Hepatocyte (in vitro differentiated cells): Measurements from ENCODE around the gene SLCO3A1. TPM values are rescaled to one million over a fixed set of nuclear protein-coding genes. Genes with fewer than 3 reads are reported as not detected.

Source experiments
- DNase-seq: peaks from one replicate; pipeline ENCODE4 v3.0.0-alpha.2; 2016; ENCODE audit warnings: low spot score
- H2AFZ ChIP-seq: fragments of 200-600 bp; sonication (generic); 2 replicates; pipeline ENCODE4 v1.6.0; 2016; ENCODE audit warnings: antibody characterized with exemption, mild to moderate bottlenecking
- H3K27ac ChIP-seq: fragments of 200-600 bp; sonication (generic); 2 replicates; pipeline ENCODE4 v1.5.1; 2016; ENCODE audit warnings: mild to moderate bottlenecking
- H3K27me3 ChIP-seq: fragments of 200-600 bp; sonication (generic); 2 replicates; pipeline ENCODE4 v1.6.1; 2016
- H3K36me3 ChIP-seq: fragments of 200-600 bp; sonication (generic); replicated peaks from 2 replicates; pipeline ENCODE4 v1.5.1; 2016; ENCODE audit warnings: low read depth; ENCODE audit not compliant: insufficient read depth
- H3K4me1 ChIP-seq: fragments of 200-600 bp; sonication (generic); 2 replicates; pipeline ENCODE4 v1.5.1; 2016; ENCODE audit warnings: mild to moderate bottlenecking, moderate library complexity; ENCODE audit not compliant: insufficient read depth
- H3K4me2 ChIP-seq: fragments of 200-600 bp; sonication (generic); 2 replicates; pipeline ENCODE4 v1.6.0; 2016
- H3K4me3 ChIP-seq: fragments of 200-600 bp; sonication (generic); 2 replicates; pipeline ENCODE4 v1.5.1; 2016; ENCODE audit warnings: mild to moderate bottlenecking
- H3K79me2 ChIP-seq: fragments of 200-600 bp; sonication (generic); 2 replicates; pipeline ENCODE4 v1.6.0; 2017; ENCODE audit warnings: mild to moderate bottlenecking
- H3K9me2 ChIP-seq: fragments of 200-600 bp; sonication (generic); replicated peaks from 2 replicates; pipeline ENCODE4 v1.6.0; 2017; ENCODE audit warnings: mild to moderate bottlenecking; ENCODE audit not compliant: insufficient read depth
- H3K9me3 ChIP-seq: fragments of 200-600 bp; sonication (generic); 2 replicates; pipeline ENCODE4 v1.5.1; 2016; ENCODE audit warnings: low read depth, mild to moderate bottlenecking
- H4K20me1 ChIP-seq: fragments of 200-600 bp; sonication (generic); 2 replicates; pipeline ENCODE4 v1.6.0; 2016; ENCODE audit warnings: mild to moderate bottlenecking; ENCODE audit not compliant: insufficient read depth, poor library complexity, severe bottlenecking
- CTCF ChIP-seq: fragments of 200-600 bp; sonication (generic); IDR thresholded peaks from 2 replicates; pipeline ENCODE4 v1.5.1; 2016; ENCODE audit warnings: antibody characterized with exemption, mild to moderate bottlenecking; ENCODE audit not compliant: poor library complexity
- EZH2 ChIP-seq: fragments of 200-600 bp; sonication (generic); IDR thresholded peaks from 2 replicates; pipeline ENCODE4 v1.6.1; 2016; ENCODE audit warnings: antibody characterized with exemption, mild to moderate bottlenecking, borderline replicate concordance
- EZH2phosphoT487 ChIP-seq: fragments of 200-600 bp; sonication (generic); IDR thresholded peaks from one replicate; pipeline ENCODE4 v1.6.1; 2018; ENCODE audit warnings: antibody characterized with exemption, mild to moderate bottlenecking, low read depth, moderate library complexity; ENCODE audit not compliant: unreplicated experiment, severe bottlenecking
- WGBS: methylation state at CpG from one replicate; pipeline ENCODE4 v1.1.6; 2016; ENCODE audit warnings: low lambda C conversion rate; ENCODE audit errors: missing lambda C conversion rate; 5-methylcytosine and 5-hydroxymethylcytosine counted together
- polyA plus RNA-seq: library from polyadenylated mRNA; unstranded; fragments of >200 nt; fragmentation: Nextera tagmentation; extraction: Ambion mirVana; gene quantifications from 2 replicates; pipeline ENCODE4 v1.2.1, GENCODE V29; 2016
- total RNA-seq: library from RNA; depleted of rRNA; stranded (reverse); fragments of >200 nt; gene quantifications from 2 replicates; pipeline ENCODE4 v1.2.3, GENCODE V29; 2014

The SLCO3A1 gene
- total and polyA plus RNA-seq, 2 experiments from 2014 or later: 1.3 to 5.4 TPM

GRCh38 chr15:92100301-92100700 is 246.8 kb downstream of the SLCO3A1 start:
- H3K27ac ChIP-seq: no peak overlapping the region
- no peaks in the 10 kb centered on the region for H3K4me1 ChIP-seq
- no peak overlapping the region for H2AFZ ChIP-seq
- H3K9me3 ChIP-seq: no peaks in the 10 kb centered on the region
- H3K79me2 ChIP-seq: no peaks in the 10 kb centered on the region
- H3K27me3 ChIP-seq: peaks cover 1% of the 10 kb centered on the region
- no peak overlapping the region for H3K4me2 ChIP-seq
- H3K36me3 ChIP-seq: no peaks in the 10 kb centered on the region
- WGBS: 91% methylated on average over 2 of the region's 2 CpGs
- H4K20me1 ChIP-seq: no peaks in the 10 kb centered on the region
- no peak for DNase-seq
- H3K4me3 ChIP-seq: no peak overlapping the region
- no peaks in the 10 kb centered on the region for H3K9me2 ChIP-seq
- no peak for TF ChIP-seq EZH2
- TF ChIP-seq CTCF: no peak

- Histone ChIP-seq H3K36me3 (no peaks in the 10 kb centered on the region), H3K27me3 (peaks cover 3% of the 10 kb centered on the region), H3K9me2 (no peaks in the 10 kb centered on the region), H2AFZ (no peak overlapping the region), H3K9me3 (no peaks in the 10 kb centered on the region), H3K4me1 (no peaks in the 10 kb centered on the region), H4K20me1 (no peaks in the 10 kb centered on the region), H3K79me2 (no peaks in the 10 kb centered on the region), H3K4me2 (no peak overlapping the region), H3K4me3 (no peak overlapping the region), H3K27ac (no peak overlapping the region)
- DNase-seq: no peak
- WGBS: 83% methylated on average over 2 of the region's 2 CpGs
- TF ChIP-seq CTCF (no peak), EZH2phosphoT487 (no peak), EZH2 (no peak)
Observed at GRCh38 chr15:92100751-92101150, 247.2 kb downstream of the SLCO3A1 start.

GRCh38 chr15:92101708-92102394 is 248.3 kb downstream of the SLCO3A1 start:
- DNase-seq: no peak
- Histone ChIP-seq H3K4me2 (no peak overlapping the region), H3K9me2 (no peaks in the 10 kb centered on the region), H3K9me3 (no peaks in the 10 kb centered on the region), H2AFZ (no peak overlapping the region), H3K4me1 (no peaks in the 10 kb centered on the region), H3K4me3 (no peak overlapping the region), H3K79me2 (no peaks in the 10 kb centered on the region), H4K20me1 (no peaks in the 10 kb centered on the region), H3K27me3 (peaks cover 6% of the 10 kb centered on the region), H3K27ac (no peak overlapping the region), H3K36me3 (no peaks in the 10 kb centered on the region)
- no peak for TF ChIP-seq CTCF
- 75% methylated on average over 9 of the region's 9 CpGs for WGBS

GRCh38 chr15:92102395-92102755 is 248.9 kb downstream of the SLCO3A1 start:
- no peaks in the 10 kb centered on the region for H3K9me2 ChIP-seq
- no peaks in the 10 kb centered on the region for H3K79me2 ChIP-seq
- TF ChIP-seq EZH2 (no peak), EZH2phosphoT487 (no peak), CTCF (no peak)
- H3K4me3 ChIP-seq: no peak overlapping the region
- H2AFZ ChIP-seq: no peak overlapping the region
- H3K4me2 ChIP-seq: no peak overlapping the region
- H3K27me3 ChIP-seq: peaks cover 8% of the 10 kb centered on the region
- no peak for DNase-seq
- no peaks in the 10 kb centered on the region for H3K36me3 ChIP-seq
- no peak overlapping the region for H3K27ac ChIP-seq
- no peaks in the 10 kb centered on the region for H4K20me1 ChIP-seq
- no peaks in the 10 kb centered on the region for H3K9me3 ChIP-seq
- H3K4me1 ChIP-seq: no peaks in the 10 kb centered on the region
- 89% methylated on average over 2 of the region's 2 CpGs for WGBS
